Neural progenitor cell (in vitro differentiated cells): Measurements from ENCODE around the gene BATF2. TPM values are rescaled to one million over a fixed set of nuclear protein-coding genes. Genes with fewer than 3 reads are reported as not detected.
A peak's percentile ranks its signal among the peaks of the same experiment; 100 is the strongest.
"Not testable (repeated sequence)": the region's sequence is repeated elsewhere in the genome, so short reads cannot be mapped to it uniquely, and the experiment has no call there.

Experiments
- DNase-seq: peaks from one replicate; pipeline ENCODE4 v3.0.0-alpha.2; 2016; ENCODE audit warnings: low spot score
- H2AFZ ChIP-seq: fragments of 200-600 bp; sonication (generic); replicated peaks from 2 replicates; pipeline ENCODE4 v1.6.1; 2016; ENCODE audit warnings: antibody characterized with exemption
- H3F3A ChIP-seq: fragments of 200-600 bp; sonication (generic); 2 replicates; pipeline ENCODE4 v1.6.1; 2016; ENCODE audit warnings: antibody characterized with exemption, low read depth
- H3K27ac ChIP-seq: fragments of 200-600 bp; sonication (generic); 2 replicates; pipeline ENCODE4 v1.5.1; 2016; ENCODE audit warnings: mild to moderate bottlenecking
- H3K27me3 ChIP-seq: fragments of 200-600 bp; sonication (generic); 2 replicates; pipeline ENCODE4 v1.6.1; 2016; ENCODE audit warnings: mild to moderate bottlenecking, moderate library complexity
- H3K36me3 ChIP-seq: fragments of 200-600 bp; sonication (generic); 2 replicates; pipeline ENCODE4 v1.5.1; 2016
- H3K4me1 ChIP-seq: fragments of 200-600 bp; sonication (generic); 2 replicates; pipeline ENCODE4 v1.6.1; 2016; ENCODE audit warnings: mixed run types
- H3K4me2 ChIP-seq: fragments of 200-600 bp; sonication (generic); 2 replicates; pipeline ENCODE4 v1.6.1; 2016
- H3K4me3 ChIP-seq: fragments of 200-600 bp; sonication (generic); 2 replicates; pipeline ENCODE4 v1.5.1; 2016
- H3K79me2 ChIP-seq: fragments of 200-600 bp; sonication (generic); 2 replicates; pipeline ENCODE4 v1.6.1; 2016; ENCODE audit warnings: low read depth
- H3K9ac ChIP-seq: fragments of 200-600 bp; sonication (generic); 2 replicates; pipeline ENCODE4 v1.6.1; 2016
- H3K9me3 ChIP-seq: fragments of 200-600 bp; sonication (generic); 2 replicates; pipeline ENCODE4 v1.5.1; 2016; ENCODE audit warnings: low read depth
- H4K20me1 ChIP-seq: fragments of 200-600 bp; sonication (generic); 2 replicates; pipeline ENCODE4 v1.6.1; 2016; ENCODE audit warnings: low read depth
- H3K27ac Mint-ChIP-seq: 3 replicates; pipeline ENCODE4 v1.8.0; 2021; ENCODE audit warnings: mixed read lengths
- H3K27me3 Mint-ChIP-seq: 2 replicates; pipeline ENCODE4 v1.8.0; 2022; ENCODE audit warnings: low read depth, mild to moderate bottlenecking, inconsistent platforms, moderate library complexity, mixed read lengths; ENCODE audit not compliant: insufficient read depth
- H3K36me3 Mint-ChIP-seq: 3 replicates; pipeline ENCODE4 v1.8.0; 2021; ENCODE audit warnings: mixed read lengths
- H3K4me1 Mint-ChIP-seq: 3 replicates; pipeline ENCODE4 v1.8.0; 2021; ENCODE audit warnings: mixed read lengths
- H3K4me3 Mint-ChIP-seq: 3 replicates; pipeline ENCODE4 v1.8.0; 2021; ENCODE audit warnings: mild to moderate bottlenecking, moderate library complexity, mixed read lengths
- H3K9me3 Mint-ChIP-seq: 3 replicates; pipeline ENCODE4 v1.8.0; 2020; ENCODE audit warnings: mixed read lengths
- CTCF ChIP-seq: fragments of 200-600 bp; sonication (generic); IDR thresholded peaks from 2 replicates; pipeline ENCODE4 v1.5.1; 2017; ENCODE audit warnings: antibody characterized with exemption, mild to moderate bottlenecking
- EZH2 ChIP-seq: fragments of 200-600 bp; sonication (generic); IDR thresholded peaks from 2 replicates; pipeline ENCODE4 v1.6.1; 2017; ENCODE audit warnings: antibody characterized with exemption, mild to moderate bottlenecking, moderate library complexity
- EZH2phosphoT487 ChIP-seq: fragments of 200-600 bp; sonication (generic); IDR thresholded peaks from 2 replicates; pipeline ENCODE4 v1.6.1; 2017; ENCODE audit warnings: antibody characterized with exemption
- total RNA-seq: library from RNA; depleted of rRNA; stranded (reverse); fragments of >200 nt; gene quantifications from 2 replicates; pipeline ENCODE4 v1.2.3, GENCODE V29; 2015; ENCODE audit warnings: low replicate concordance

The BATF2 gene
- total RNA-seq, 1 donor from 2014 or later: not detected

- Histone ChIP-seq H3K4me3 (no peak overlapping the region), H3K4me2 (no peak overlapping the region), H3K79me2 (peaks cover 4% of the 10 kb centered on the region), H3K9ac (no peak overlapping the region), H3K36me3 (no peaks in the 10 kb centered on the region), H4K20me1 (no peaks in the 10 kb centered on the region), H3K9me3 (no peaks in the 10 kb centered on the region), H3F3A (no peaks in the 10 kb centered on the region), H3K4me1 (peaks cover 4% of the 10 kb centered on the region), H2AFZ (no peak overlapping the region), H3K27ac (no peak overlapping the region), H3K27me3 (no peaks in the 10 kb centered on the region)
- Mint-ChIP-seq H3K36me3 (no peaks in the 10 kb centered on the region), H3K4me1 (peaks cover 6% of the 10 kb centered on the region), H3K4me3 (no peak overlapping the region), H3K27ac (no peak overlapping the region), H3K9me3 (no peaks in the 10 kb centered on the region), H3K27me3 (no peaks in the 10 kb centered on the region)
- TF ChIP-seq EZH2phosphoT487: no peak
- no peak for TF ChIP-seq EZH2
- TF ChIP-seq CTCF: no peak
- DNase-seq: no peak
Measured at GRCh38 chr11:65032216-65032615, 35.4 kb upstream of the BATF2 start.

- H3K27me3 ChIP-seq: no peaks in the 10 kb centered on the region
- no peaks in the 10 kb centered on the region for H4K20me1 ChIP-seq
- no peak within 1 kb of the TSS for H3K9ac ChIP-seq
- Mint-ChIP-seq H3K9me3 (no peaks in the 10 kb centered on the region), H3K27ac (peak within 1 kb of the TSS; percentile 67), H3K27me3 (no peaks in the 10 kb centered on the region), H3K36me3 (no peaks in the 10 kb centered on the region), H3K4me1 (peaks cover 9% of the 10 kb centered on the region), H3K4me3 (peak within 1 kb of the TSS; percentile 88)
- peak within 1 kb of the TSS; percentile 78 for H3K4me2 ChIP-seq
- H3K4me3 ChIP-seq: peak within 1 kb of the TSS; percentile 53
- no peaks in the 10 kb centered on the region for H3K9me3 ChIP-seq
- no peaks in the 10 kb centered on the region for H3F3A ChIP-seq
- peaks cover 4% of the 10 kb centered on the region for H3K79me2 ChIP-seq
- DNase-seq: peak; percentile 98
- H3K36me3 ChIP-seq: no peaks in the 10 kb centered on the region
- peaks cover 4% of the 10 kb centered on the region for H3K4me1 ChIP-seq
- TF ChIP-seq EZH2 (no peak), EZH2phosphoT487 (no peak), CTCF (peak; percentile 77)
- peak within 1 kb of the TSS; percentile 83 for H2AFZ ChIP-seq
- H3K27ac ChIP-seq: no peak within 1 kb of the TSS
Measured at GRCh38 chr11:65027213-65028067, 30.7 kb upstream of the BATF2 start, which contains the start of gene SNX15. Gene SNX15, plus strand, starts transcription at chr11:65027439. Its CDS starts 99 bp downstream, at chr11:65027538.

- no peak overlapping the region for H3K9ac ChIP-seq
- H3K27ac Mint-ChIP-seq: no peak overlapping the region
Measured at GRCh38 chr11:65026810-65027209, 30.0 kb upstream of the BATF2 start.

GRCh38 chr11:65023502-65023901, 26.7 kb upstream of the BATF2 start:
- H3K36me3 ChIP-seq, H3K9me3 ChIP-seq, H3K9me3 Mint-ChIP-seq, H3K4me3 ChIP-seq, H3K36me3 Mint-ChIP-seq, H3K79me2 ChIP-seq, H3K4me3 Mint-ChIP-seq, H3K27me3 Mint-ChIP-seq, H3K4me2 ChIP-seq, H3K4me1 ChIP-seq, H3K9ac ChIP-seq, DNase-seq, H3K4me1 Mint-ChIP-seq, H4K20me1 ChIP-seq, H3F3A ChIP-seq, H3K27me3 ChIP-seq, H3K27ac ChIP-seq, H2AFZ ChIP-seq: not testable (repeated sequence)
- H3K27ac Mint-ChIP-seq: peak overlapping the region; percentile 44

More at GRCh38 chr11:65026810-65027209, 30.0 kb upstream of the BATF2 start:
- H3K4me3 ChIP-seq: peak overlapping the region; percentile 53
- H3K9me3 Mint-ChIP-seq: no peaks in the 10 kb centered on the region
- TF ChIP-seq EZH2 (no peak), EZH2phosphoT487 (no peak), CTCF (no peak)
- peaks cover 4% of the 10 kb centered on the region for H3K79me2 ChIP-seq
- H3K4me1 ChIP-seq: peaks cover 4% of the 10 kb centered on the region
- H3K27me3 Mint-ChIP-seq: no peaks in the 10 kb centered on the region
- H2AFZ ChIP-seq: peak overlapping the region; percentile 83
- H3K4me2 ChIP-seq: peak overlapping the region; percentile 78
- no peaks in the 10 kb centered on the region for H3F3A ChIP-seq
- DNase-seq: no peak
- H4K20me1 ChIP-seq: no peaks in the 10 kb centered on the region
- peaks cover 9% of the 10 kb centered on the region for H3K4me1 Mint-ChIP-seq
- no peaks in the 10 kb centered on the region for H3K36me3 ChIP-seq
- no peaks in the 10 kb centered on the region for H3K27me3 ChIP-seq
- H3K9me3 ChIP-seq: no peaks in the 10 kb centered on the region
- no peak overlapping the region for H3K27ac ChIP-seq
- H3K36me3 Mint-ChIP-seq: no peaks in the 10 kb centered on the region
- H3K4me3 Mint-ChIP-seq: peak overlapping the region; percentile 88
